GM19043 (cell line): ENCODE measurements around the gene CEP120.
"Not testable (repeated sequence)": the region's sequence is repeated elsewhere in the genome, so short reads cannot be mapped to it uniquely, and the experiment has no call there.

Experiments used
- ATAC-seq: cut with Tn5 transposase; IDR thresholded peaks from one replicate; pipeline ENCODE4 v1.9.1; 2021; ENCODE audit warnings: low read depth; ENCODE audit not compliant: unreplicated experiment

The CEP120 gene

GRCh38 chr5:123423278-123424149 is at the start of gene CEP120:
CEP120 (minus strand) TSS chr5:123423403; CDS start chr5:123422998, 405 bp downstream.
- peak; percentile 98 for ATAC-seq

- no peak for ATAC-seq
Observed at GRCh38 chr5:123472150-123472924, 49.1 kb upstream of the CEP120 start.

GRCh38 chr5:123471385-123471784 is 48.2 kb upstream of the CEP120 start:
- ATAC-seq: no peak

GRCh38 chr5:123466839-123467238 is 43.6 kb upstream of the CEP120 start:
- ATAC-seq: not testable (repeated sequence)

- no peak for ATAC-seq
Observed at GRCh38 chr5:123460296-123460729, 37.1 kb upstream of the CEP120 start.

- not testable (repeated sequence) for ATAC-seq
Observed at GRCh38 chr5:123458994-123459393, 35.8 kb upstream of the CEP120 start.

- ATAC-seq: no peak
Observed at GRCh38 chr5:123456242-123456641, 33.0 kb upstream of the CEP120 start.

- ATAC-seq: peak; percentile 73
Observed at GRCh38 chr5:123455640-123456039, 32.4 kb upstream of the CEP120 start.

- ATAC-seq: no peak
Observed at GRCh38 chr5:123455095-123455494, 31.9 kb upstream of the CEP120 start.

- no peak for ATAC-seq
Observed at GRCh38 chr5:123454259-123454911, 31.2 kb upstream of the CEP120 start.

GRCh38 chr5:123452401-123452800 is 29.2 kb upstream of the CEP120 start:
- no peak for ATAC-seq

- no peak for ATAC-seq
Observed at GRCh38 chr5:123451047-123451446, 27.8 kb upstream of the CEP120 start.

- no peak for ATAC-seq
Observed at GRCh38 chr5:123450640-123451039, 27.4 kb upstream of the CEP120 start.

GRCh38 chr5:123450114-123450513 is 26.9 kb upstream of the CEP120 start:
- ATAC-seq: no peak

GRCh38 chr5:123449424-123449974 is 26.3 kb upstream of the CEP120 start:
- no peak for ATAC-seq

GRCh38 chr5:123448743-123449142 is 25.5 kb upstream of the CEP120 start:
- no peak for ATAC-seq

GRCh38 chr5:123448017-123448617 is 24.9 kb upstream of the CEP120 start:
- ATAC-seq: peak; percentile 83

- ATAC-seq: no peak
Observed at GRCh38 chr5:123444016-123444415, 20.8 kb upstream of the CEP120 start.

GRCh38 chr5:123441408-123441807 is 18.2 kb upstream of the CEP120 start:
- no peak for ATAC-seq

GRCh38 chr5:123440456-123441181 is 17.4 kb upstream of the CEP120 start:
- ATAC-seq: no peak
